HS-27A (cell line): ENCODE measurements around the gene ERC2.

Experiments
- DNase-seq: peaks from one replicate; pipeline ENCODE4 v3.0.0-alpha.2; 2012; ENCODE audit warnings: low read depth, missing footprints

ERC2 gene

GRCh38 chr3:55716044-55716443 is 752.2 kb downstream of the ERC2 start:
- no peak for DNase-seq

DNA sequence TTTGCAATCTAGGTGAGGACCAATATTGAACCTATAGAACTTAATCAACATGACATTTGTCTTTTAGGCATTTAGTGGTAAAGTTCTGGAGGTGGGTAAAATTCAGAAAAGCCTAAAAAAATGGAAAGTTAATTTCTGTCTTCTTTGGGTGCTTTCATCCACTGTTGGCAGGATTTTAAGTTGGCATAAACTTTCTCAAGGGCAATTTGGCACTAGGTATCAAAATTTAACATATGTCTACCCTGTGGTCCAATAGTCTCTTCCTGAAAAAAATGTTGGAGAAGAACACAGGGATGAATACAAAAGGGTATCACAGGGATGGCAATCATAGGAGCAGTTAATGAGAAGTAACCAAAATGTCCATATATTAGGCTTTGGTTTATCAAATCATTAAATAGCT is 754.2 kb downstream of the ERC2 start:
- no peak for DNase-seq

DNA sequence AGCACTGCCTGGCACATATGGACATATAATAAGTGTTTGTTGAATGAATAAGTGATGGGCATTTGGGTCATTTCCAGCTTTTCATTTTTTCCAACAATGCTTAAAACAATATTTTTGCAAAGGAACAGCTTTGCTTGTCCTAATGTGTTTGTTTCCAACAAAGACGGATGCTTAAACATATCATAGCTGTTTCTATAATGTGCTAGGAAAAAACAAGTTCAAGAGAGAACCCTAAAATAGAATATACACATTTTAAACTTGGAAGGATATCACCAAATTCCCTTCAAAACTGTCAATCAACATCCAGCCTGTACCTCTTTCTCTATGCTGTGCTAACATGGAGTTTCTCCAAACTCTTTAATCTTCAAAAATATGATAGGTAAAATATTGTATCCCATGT is 756.6 kb downstream of the ERC2 start:
- DNase-seq, result no peak

DNA sequence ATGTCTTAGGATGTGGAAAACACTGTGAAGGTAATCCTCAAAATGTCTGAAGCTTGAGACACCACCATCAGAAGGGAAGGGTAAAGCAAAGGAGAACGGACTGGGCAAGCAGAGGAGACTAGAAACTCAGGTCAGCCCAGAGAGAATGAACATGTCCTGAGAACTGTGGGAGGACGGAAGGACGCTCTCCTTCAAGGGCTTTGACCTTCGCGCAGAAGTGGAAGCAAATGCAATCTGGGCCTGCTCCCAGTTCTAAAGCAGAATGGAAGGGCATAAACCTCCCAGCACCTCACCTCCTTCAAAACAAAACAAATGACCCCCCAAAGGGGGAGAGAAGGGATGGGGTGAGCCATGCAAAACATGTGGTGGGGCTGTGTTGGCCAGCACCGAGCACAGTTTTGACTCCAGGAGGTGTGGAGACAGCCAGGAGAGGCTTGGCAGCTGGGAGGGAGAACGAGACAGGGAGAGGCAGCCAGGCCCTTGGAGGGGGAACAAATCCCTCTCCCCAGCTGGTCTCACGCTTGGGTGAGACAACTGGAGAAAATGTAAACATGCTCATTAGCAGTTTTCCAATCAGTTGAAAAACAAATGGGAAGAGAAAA is 758.8 kb downstream of the ERC2 start:
- no peak for DNase-seq

GRCh38 chr3:55708921-55709320 is 759.3 kb downstream of the ERC2 start:
- DNase-seq, result no peak

GRCh38 chr3:55708242-55708641 is 760.0 kb downstream of the ERC2 start:
- no peak for DNase-seq

GRCh38 chr3:55704521-55704920 is 763.7 kb downstream of the ERC2 start:
- DNase-seq, result no peak

- DNase-seq, result no peak
These were observed 765.4 kb downstream of the ERC2 start for GRCh38 chr3:55702822-55703221.

- DNase-seq, result no peak
These were observed 766.3 kb downstream of the ERC2 start for GRCh38 chr3:55701997-55702396.

- no peak for DNase-seq
These were observed 769.4 kb downstream of the ERC2 start for GRCh38 chr3:55698831-55699230.

- no peak for DNase-seq
These were observed 770.9 kb downstream of the ERC2 start for GRCh38 chr3:55697177-55697865.

GRCh38 chr3:55692957-55693558 is 775.2 kb downstream of the ERC2 start:
- DNase-seq, result peak; percentile 70

GRCh38 chr3:55692295-55692956 is 775.8 kb downstream of the ERC2 start:
- DNase-seq, result no peak

DNA sequence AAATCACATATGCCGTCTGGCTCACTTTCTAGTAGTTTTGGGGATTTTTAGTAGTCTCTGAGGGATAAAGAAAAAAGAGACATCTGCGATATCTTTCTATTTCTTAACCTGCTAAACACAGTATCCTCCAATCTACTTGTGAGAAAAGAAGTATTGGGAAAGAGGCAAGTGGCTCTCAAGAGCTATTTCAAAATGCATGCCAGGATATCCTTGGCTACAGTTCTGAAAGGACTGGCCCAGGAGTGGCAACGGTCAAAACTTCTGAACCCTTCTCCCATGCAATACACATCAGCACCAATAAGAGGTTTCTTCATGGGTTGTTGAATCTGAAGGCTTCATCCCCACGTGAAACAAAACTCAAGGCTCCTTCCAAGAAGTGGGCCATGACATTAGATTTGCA is 777.1 kb downstream of the ERC2 start:
- no peak for DNase-seq

- DNase-seq, result no peak
These were observed 777.5 kb downstream of the ERC2 start for GRCh38 chr3:55690726-55691125.

- no peak for DNase-seq
These were observed 778.1 kb downstream of the ERC2 start for GRCh38 chr3:55690177-55690576.

DNA sequence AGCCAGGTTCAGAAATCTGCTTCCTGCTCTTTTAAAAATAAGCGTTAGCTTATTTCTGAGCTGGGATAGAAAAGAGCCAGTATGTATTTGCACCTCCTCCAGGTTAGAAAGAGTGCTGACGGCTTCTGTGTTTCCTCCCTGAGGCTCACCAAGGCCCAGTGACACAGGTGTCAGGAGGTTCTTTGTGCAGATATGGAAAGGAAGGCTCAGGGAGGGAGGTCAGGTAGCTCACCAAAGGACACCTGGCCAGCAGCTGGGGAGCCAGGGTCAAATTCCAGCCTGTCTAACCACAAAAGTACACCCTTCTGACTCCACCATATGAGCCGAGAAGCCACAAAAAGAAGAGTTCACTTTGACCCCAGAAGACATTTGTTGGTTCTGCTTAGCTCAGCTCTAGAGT is 780.1 kb downstream of the ERC2 start:
- no peak for DNase-seq

DNA sequence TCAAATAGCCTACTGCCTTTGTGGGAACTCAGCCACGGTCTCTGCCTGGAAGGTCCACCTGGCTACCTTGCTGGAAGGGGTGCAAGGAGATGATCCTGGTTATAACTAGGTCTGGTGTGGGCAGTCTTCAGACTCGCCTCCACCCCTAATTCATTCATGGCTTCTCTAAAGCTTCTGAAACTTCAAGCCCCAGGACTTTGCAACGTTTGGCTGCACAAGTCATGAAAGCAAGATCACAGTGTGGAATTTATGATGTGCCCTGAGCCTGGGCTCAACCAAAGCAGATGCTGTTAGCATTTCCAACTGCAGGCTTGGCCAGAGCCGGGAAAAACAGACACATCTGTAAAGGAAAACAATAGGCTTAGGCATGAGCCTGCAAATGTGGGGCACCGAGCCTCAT is 780.7 kb downstream of the ERC2 start:
- no peak for DNase-seq

DNA sequence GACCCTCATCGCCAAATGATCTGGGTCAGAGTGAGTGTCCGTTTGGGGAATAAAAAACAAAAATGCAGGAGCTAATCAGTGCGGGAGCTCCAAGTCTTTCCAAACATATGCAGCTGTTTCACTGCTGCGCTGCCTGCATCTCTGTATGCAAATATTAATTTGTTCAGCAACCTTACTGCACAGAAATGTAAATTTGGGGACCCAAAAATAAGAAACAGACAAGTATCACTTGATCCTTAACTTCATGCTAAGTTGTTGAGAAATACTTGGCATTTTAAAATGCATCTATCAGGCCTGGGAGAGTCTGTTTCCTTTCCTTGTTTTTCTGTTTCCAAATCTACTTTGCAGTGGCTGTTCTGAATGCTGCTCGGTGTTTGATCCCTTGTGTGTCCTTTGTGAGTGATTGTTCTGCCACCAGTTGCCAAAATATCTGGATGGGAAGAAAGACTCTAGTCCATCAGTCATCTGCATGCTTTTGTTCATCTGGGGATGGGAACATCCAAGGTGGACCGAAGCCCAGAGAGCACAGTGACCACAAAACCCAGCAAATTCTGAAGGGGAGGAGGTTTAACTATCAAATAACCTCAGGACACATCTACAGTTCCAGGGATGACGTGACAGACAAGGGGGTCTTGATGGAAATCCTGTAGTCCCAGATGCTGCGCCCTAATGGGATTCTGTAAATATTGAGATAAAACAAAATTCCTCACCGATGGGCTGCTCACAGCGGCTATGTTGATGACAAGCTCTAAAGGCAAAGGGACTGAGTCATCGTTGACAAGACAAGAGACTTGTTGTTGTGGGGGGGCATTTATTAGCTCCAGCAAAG is 781.6 kb downstream of the ERC2 start:
- DNase-seq, result no peak

DNA sequence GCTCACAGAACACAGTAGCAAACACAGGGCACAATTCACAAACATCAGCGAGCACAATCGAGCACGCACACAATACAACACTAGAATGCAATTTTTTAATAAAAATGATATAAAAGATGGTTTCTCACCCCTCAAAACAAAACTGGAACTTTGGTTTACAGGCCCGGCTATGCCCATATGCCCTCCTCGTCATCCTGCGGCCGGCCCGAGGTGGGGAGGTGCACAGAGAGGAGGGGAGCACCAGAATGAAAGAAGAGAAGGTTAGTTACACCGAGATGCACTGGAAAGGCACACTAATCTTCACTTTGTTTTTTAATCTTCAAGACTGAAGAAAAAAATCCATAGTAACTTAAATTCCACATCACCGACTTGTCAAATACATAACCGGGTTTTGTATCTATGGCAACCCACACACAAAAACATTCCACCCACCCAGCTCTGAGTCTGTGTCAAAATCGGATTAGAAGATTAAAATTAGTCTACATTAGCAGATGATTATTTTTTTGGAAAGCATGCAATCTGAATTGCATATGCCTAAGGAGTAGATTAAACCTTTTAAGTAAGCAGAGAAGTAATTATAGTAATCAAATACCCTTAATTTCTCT is 784.5 kb downstream of the ERC2 start:
- no peak for DNase-seq

DNA sequence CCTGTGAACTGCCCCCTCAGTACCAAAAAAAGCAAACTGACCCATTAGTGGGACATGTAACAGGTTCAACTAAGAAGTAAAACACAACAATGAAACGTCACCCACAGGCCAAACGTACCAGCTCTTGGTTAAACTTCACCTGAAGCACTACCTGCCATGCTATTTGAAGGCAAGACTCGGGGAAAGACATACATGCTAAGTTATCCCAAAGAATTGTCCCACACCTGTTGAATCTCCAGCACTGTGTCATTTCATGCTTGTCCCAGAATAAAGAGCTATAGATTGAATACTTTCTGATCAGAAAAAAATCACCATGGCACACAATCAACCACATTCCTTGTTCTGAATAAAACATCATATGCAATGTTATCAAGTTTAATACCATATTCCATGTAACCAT is 785.8 kb downstream of the ERC2 start:
- DNase-seq, result no peak
